SHP77 (cell line): ENCODE results near the gene CCNL2.

Source experiments
- DNase-seq, 2 experiments: peaks; one replicate each; lab custom pipeline; 2025; lab: John Stamatoyannopoulos, UW

Gene CCNL2

GRCh38 chr1:1355416-1355815 is 43.7 kb downstream of the CCNL2 start:
- no peak for DNase-seq

DNA sequence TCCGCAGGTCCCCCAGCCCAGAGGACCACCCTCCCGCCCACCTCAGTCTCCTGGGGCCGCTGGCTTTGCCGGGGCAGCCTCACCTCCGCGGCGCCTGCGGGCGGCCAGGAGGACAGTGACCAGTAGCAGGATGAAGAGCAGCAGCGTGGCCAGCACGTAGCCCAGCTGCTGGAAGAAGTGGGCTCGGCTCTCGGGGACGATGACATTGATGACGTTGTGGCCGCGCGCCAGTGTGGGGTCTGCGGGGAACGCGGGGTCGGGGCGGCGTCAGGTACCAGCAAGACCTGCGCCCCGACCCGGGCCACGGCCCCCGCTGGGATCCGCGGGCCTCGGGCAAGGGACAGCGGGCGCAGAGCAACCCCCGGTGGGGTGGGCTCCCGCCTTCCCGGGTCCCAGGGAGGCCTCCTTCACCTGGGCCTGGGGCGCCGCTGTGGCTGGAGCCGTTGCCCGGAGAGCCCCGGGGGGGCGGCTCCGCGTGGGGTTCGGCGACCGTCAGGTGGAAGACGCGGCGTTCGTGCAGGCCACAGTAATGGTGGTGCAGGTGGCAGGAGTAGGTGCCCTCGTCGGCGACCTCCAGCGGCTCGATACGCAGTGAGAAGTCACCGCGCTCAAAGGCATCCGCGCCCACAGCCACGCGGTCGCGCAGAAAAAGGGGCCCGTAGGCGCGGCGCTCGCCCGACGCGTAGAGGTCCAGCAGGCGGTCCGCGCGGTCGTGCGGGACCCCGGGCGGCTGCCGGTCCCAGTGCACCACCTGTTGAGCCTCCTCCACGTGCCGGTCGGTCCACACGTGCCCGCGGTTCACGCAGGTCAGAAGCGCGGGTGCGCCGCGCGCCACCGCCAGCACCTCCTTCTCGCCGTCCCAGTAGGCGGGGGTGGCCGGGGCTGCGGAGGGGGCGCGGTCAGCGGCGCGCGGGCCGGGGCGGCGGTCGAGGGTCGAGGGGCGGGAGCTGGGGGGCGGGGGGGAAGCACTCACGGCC is 44.6 kb downstream of the CCNL2 start:
- no peak for DNase-seq

DNA sequence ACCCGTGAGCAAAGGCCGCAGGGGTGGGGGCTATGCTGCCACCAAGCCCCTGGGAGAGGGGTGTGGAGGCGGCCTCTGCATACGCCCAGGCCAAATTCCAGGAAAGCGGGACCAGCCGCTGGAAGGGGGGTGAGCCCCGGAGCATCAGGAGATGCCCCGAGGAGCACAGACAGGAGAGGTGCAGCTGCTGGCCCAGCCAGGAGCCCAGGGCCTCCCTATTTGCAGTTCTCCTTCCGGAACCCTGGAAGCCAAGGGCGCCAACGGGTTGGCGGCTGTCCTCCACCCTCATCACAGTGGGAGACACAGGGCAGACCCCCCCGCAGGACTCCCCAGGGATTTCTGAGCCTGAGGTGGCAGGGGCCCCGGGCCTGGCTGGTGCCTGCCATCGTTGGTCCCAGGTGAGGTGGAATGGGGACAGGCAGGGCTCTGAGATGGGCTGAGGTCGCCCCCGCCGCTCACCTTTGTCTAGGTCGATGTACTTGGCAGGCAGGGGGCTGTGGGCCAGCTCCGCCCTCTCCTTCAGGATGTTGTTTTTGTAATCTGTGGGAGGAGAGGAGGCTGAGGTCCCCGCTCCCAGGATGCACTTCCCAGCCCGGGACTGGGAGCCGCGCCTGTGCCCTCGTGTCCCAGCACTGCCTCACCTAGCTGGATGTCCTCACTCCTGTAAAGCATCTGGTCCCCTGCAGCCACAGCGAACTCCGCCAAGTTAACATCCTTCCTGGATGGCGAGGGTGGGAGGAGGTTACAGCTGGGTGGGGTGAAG is 45.6 kb downstream of the CCNL2 start:
- DNase-seq: no peak

- no peak for DNase-seq
Observed at GRCh38 chr1:1352786-1353388, 46.2 kb downstream of the CCNL2 start.

- DNase-seq: no peak
Observed at GRCh38 chr1:1351511-1352427, 47.4 kb downstream of the CCNL2 start.

DNA sequence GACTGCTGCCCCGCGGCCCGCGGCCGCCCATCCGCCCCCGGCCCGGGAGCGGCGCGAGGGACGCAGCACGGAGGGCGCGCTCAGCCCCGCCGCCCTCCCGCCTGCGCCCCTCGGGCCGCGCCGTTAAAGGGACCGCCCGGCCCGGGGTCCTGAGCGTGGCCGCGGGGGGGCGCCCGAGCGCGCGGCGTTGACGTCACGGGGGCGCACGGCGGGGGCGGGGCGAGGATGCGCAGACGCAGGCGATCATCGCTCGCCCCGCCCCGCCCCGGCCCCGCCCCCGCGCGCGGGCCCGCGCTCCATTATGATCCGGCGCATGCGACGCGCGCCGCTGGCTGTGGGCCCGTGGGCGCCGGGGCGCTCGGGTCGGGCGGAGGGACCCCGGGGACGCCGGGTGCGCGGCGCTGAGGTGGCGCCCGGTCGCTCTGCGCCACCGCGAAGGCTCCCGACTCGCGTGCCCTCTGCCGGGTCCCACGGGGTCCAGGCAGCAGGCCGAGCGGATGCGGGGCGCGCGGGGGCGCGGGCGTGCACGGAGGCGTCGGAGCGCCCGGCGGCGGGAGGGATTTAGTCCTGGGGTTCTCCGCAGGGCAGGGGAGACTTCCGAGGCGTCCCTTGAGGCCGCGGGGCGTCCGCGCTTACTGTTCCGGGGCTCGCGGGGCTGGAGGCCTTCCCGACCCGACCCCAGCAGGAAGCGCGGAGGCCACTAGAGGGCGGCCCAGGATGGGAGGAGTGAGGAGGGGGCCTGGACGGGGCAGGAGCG is 49.7 kb downstream of the CCNL2 start, which contains the start of gene DVL1:
DVL1 (minus strand) TSS at position 163 of the 757 bp plus-strand sequence. CDS start 353 bp downstream, outside the sequence.
- no peak for DNase-seq

DNA sequence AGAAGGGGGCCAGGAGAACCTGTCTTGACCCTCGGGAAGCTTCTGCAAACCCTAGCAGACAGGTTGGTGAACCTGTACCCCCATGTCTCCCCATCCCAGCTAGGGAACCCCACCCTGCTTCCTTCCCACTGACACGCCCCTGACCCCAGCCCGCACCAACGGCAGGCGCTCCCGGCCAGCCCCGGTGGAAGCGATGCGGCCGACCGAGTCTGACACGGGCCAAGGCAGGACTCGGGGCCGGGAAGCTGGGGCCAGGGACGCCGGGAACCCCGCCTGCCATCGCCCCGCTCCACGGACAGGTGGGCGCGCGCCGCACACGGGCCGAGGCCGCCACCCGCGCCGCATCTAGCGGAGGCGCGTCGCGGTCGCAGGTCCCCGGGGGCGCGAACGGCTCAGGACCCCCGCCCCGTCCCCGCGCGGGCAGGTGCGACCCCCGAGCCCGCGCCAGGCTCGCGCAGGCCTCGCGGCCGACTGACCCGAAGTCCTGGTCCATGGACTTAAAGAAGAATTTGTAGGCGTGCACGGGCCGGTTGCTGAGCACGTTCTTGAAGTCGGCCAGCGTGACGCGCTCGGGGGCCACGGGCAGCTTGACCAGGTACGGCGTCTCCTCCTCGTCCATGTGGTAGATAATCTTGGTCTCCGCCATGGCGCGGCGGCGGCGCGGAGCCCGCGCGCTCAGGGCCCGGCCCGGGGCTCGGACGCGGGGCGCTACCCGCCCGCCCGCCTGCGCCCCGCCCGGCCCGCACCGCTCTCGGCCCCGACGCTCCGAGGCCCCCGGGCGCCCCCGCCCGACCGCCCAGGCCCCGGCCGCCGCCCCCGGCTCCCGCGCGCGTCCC is 50.5 kb downstream of the CCNL2 start:
- DNase-seq: no peak

DNA sequence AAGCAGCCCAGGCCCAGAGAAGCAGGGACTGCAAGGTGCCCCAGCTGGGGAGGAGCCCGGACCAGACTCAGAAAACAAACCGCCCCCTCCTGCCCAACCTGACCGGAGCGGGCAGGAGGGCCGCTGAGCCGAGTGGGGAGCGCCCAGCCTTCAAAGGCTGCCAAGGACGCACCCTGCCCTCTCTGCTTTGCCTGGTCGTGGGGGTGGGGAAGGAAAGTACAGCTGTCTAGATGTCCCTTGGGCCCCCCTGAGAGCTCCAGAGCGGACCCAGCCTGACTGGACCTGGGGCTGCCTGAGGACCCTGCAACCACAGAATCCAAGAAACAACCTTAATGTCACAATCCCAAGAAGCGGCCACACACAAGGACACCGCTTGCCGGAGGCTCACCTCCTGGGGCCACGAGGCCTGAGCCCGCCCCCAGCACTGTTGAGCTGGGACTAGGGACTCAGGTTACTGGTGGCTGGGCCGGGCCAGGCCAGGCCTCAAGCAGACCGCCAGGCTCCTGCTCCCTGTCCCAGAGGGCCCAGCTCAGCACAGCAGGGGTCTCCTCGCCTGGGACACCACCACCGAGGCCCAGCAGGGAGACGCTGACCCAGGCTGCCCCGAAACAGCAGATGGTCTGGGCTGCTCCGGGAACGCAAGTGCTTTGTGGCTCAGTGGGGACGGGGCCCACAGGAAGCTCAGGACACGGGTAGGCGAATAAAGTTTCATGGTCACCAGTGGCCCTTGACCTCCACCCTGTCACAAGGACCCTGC is 51.3 kb downstream of the CCNL2 start:
- DNase-seq: no peak

GRCh38 chr1:1347026-1347595 is 52.0 kb downstream of the CCNL2 start:
- DNase-seq: no peak

DNA sequence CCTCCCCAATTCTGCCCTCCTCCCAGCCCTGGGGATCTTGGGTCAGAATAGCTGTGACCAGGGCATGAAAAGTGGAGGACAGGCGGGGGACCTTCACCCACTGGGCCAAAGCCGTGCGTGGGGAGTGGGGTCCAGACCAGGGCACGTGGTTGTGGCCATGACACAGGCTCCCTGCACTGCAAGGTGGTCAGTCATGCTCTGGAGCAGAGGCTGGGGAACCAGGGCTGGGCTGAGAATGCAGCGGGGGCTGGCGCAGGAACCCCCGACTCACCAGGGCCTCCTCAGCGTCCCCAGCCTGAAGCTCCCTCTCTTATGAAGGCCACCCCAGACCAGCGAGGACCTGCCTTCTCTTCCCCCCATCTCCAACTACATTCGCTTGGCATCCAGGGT is 52.6 kb downstream of the CCNL2 start:
- DNase-seq: no peak

- no peak for DNase-seq
Observed at GRCh38 chr1:1345860-1346500, 53.2 kb downstream of the CCNL2 start.

- no peak for DNase-seq
Observed at GRCh38 chr1:1345384-1345783, 53.8 kb downstream of the CCNL2 start.

DNA sequence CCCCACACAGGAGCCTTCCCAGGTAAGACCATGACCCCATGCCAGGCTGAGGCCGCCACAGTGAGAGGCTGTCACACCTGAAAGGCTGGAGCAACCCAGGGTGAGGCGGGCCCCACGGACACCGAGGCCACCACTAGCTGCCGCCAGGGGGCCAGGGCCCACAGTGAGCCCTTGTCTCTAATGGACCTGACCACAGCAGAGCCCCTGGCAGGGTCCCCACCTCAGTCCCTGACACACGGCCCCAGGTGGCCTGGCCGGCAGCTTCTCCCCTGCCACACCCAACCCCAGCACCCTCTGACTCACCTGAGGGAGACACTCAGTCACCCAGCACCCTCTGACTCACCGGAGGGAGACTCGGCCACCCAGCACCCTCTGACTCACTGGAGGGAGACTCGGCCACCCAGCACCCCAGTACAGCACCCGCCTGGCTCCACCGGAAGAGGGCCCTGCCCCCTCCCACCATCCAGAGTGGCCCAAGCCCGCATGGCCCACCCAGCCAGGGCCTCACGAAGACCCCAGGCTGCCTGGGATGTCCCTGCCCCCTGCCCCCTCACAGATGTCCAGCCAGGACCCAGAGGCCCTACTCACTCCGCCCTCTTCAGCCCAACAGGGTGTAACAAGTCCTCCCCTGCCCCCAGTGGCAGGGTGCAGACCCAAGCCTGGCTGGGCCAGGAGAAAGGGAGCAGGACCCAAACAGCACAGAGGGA is 54.3 kb downstream of the CCNL2 start:
- peak; percentile 26 to 30 for DNase-seq

DNA sequence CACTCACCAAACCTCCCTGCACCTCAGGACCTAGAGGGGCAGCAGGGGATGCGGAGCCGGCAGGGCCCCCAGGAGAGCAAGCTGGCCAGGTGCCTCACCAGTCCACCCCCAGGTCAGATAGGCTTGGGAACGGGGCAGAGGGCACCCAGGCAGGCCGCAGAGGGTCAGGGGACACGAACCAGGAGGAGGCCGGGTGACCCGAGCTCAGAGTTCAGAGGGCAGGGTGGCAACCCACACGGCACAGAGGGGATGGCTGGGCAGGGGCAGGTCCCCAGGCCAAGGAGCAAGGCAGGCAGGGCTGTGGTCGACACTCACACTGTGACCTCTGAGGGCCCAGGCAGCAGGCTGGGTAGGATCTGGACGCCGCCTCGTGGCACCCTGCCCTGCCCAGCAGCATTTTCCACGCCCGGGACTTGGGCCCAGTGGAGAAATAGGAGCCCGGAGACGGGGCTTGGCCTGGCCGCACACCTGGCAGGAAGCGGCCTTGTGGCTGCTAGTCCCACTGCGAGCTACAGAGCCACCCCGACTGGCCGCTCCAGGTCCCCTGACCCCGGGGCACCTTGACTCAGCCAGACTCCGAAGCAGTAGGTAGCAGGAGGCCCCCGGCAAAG is 55.2 kb downstream of the CCNL2 start:
- DNase-seq: no peak

DNA sequence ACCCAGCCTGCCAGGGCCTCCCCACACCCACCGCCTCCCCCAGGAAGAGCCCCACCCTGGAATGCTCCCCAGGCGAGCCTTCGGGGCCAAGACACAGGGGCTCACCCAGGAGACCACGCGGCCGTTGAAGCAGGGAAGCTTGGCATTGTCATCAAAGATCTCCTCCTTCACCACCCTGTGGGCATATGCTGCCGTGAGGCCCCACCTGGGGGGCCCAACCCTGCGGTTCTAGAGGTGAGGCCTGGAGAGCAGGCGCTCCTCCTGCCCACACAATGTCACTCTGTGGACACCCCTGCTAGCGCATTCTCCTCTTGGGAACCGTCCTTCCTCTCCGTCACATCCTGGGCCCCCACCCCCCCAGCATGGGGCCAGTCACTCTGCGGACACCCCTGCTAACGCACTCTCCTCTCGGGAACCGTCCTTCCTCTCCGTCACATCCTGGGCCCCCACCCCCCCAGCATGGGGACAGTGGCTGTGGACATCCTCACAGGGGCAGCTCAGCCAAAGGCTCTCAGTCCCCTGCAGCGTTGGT is 56.5 kb downstream of the CCNL2 start:
- no peak for DNase-seq

DNA sequence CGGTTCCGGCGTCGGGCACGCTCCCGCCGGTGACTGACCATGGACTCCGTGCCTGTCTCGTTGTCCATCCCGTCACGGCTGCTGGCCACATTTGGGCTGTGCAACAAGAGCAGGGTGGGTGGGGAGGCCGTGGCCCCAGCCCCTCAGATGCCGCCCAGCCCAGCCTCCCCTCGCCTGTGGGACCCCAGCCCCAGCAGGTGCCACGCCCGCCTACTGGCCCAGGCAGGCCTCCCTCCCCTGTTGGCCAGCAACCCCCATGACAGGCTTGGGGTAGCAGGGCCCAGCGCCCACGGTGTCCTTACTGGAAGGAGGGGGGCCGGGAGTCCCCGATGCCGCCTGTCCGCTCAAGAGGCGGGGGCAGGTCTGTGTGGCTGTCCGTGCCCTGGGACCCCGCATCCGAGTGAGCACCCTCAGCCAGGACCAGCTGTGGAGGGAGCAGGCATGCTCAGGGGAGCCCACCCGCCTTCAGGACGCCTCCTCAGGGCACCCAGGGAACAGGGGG is 57.0 kb downstream of the CCNL2 start:
- DNase-seq: no peak
